Neural cell (in vitro differentiated cells): ENCODE results near the gene SLC6A11.

Experiments used
- CTCF ChIP-seq: fragments of 450-650 bp; IDR thresholded peaks from 2 replicates; pipeline ENCODE4 v1.5.1; 2014; ENCODE audit warnings: antibody characterized with exemption, mild to moderate bottlenecking, moderate library complexity; ENCODE audit not compliant: poor library complexity, severe bottlenecking
- EZH2 ChIP-seq: fragments of 200-600, 300-800 bp; shearing (Covaris generic), sonication (generic); IDR thresholded peaks from 2 replicates; pipeline ENCODE4 v1.6.1; 2014; ENCODE audit warnings: antibody characterized with exemption, low read length, borderline replicate concordance, mild to moderate bottlenecking; ENCODE audit not compliant: insufficient read depth, poor library complexity, severe bottlenecking

- no peak for TF ChIP-seq CTCF
- no peak for TF ChIP-seq EZH2
Measured at GRCh38 chr3:10933021-10933420, 117.0 kb downstream of the SLC6A11 start.
